NCI-H524 (cell line): ENCODE data around the gene KCTD13.
"Not testable (repeated sequence)": the region's sequence is repeated elsewhere in the genome, so short reads cannot be mapped to it uniquely, and the experiment has no call there.

Source experiments
- DNase-seq, 2 experiments: peaks; one replicate each; lab custom pipeline; 2025; lab: John Stamatoyannopoulos, UW

Gene KCTD13, protein sequence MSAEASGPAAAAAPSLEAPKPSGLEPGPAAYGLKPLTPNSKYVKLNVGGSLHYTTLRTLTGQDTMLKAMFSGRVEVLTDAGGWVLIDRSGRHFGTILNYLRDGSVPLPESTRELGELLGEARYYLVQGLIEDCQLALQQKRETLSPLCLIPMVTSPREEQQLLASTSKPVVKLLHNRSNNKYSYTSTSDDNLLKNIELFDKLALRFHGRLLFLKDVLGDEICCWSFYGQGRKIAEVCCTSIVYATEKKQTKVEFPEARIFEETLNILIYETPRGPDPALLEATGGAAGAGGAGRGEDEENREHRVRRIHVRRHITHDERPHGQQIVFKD

DNA sequence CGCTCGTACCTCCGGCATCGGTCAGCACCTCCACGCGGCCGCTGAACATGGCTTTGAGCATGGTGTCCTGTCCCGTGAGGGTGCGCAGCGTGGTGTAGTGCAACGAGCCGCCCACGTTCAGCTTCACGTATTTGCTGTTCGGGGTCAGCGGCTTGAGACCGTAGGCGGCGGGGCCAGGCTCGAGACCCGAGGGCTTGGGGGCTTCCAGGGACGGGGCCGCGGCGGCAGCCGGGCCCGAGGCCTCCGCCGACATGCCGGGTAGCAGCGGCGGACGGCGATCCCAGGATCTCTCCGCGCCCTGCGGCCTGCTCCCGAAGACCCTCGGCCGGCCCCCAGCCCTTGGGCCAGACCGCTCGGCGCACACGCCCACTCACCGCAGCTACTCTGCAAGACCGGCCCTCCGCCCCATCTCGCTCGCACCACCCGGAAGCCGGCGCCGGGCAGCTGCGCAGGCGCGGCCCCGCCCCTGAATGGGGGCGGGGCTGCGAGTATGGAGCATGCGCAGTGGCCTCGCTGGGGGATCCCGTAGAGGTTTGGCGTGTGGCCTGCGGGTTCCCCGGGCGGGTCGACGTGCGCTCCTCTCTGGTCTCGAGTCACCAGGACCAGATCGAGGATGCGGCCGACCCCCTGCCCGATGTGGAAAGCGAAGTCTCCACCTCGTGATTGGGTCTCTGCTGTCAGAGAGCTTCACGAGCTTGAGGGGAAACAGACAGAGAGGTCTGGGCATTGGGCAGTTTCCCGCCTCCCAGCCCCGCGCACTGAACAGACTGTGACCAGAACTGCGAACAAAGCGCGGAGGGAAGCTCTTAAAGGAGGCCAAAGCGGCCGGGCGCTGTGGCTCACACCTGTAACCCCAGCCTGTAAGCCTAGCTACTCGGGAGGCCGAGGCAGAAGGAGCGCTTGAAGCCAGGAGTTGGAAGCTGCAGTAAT lies at the start of gene KCTD13:
Gene KCTD13, minus strand, starts transcription at position 446 of the 930 bp plus-strand sequence. Its CDS starts 193 bp downstream, at position 253.
- peak; percentile 79 to 88 for DNase-seq

DNA sequence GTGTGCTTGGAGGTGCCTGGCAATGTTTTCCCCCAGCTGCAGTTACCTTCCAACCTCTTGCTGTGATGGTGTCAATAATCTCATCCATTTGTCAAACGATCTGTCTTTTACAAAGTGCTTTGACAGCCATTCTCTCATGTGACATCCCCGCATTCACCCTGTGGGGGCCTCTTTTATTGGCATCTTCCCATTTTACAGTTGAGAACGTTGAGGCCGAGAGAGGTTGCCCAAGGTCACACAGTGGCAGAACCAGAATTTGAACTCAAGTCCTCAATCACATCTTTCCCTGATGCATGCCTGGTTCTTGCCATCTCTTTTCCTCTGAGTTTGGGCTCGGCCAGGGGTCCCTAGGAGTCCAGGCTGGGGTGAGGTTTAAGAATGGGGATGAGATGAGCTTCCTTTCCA lies 49.1 kb upstream of the KCTD13 start:
- no peak for DNase-seq

DNA sequence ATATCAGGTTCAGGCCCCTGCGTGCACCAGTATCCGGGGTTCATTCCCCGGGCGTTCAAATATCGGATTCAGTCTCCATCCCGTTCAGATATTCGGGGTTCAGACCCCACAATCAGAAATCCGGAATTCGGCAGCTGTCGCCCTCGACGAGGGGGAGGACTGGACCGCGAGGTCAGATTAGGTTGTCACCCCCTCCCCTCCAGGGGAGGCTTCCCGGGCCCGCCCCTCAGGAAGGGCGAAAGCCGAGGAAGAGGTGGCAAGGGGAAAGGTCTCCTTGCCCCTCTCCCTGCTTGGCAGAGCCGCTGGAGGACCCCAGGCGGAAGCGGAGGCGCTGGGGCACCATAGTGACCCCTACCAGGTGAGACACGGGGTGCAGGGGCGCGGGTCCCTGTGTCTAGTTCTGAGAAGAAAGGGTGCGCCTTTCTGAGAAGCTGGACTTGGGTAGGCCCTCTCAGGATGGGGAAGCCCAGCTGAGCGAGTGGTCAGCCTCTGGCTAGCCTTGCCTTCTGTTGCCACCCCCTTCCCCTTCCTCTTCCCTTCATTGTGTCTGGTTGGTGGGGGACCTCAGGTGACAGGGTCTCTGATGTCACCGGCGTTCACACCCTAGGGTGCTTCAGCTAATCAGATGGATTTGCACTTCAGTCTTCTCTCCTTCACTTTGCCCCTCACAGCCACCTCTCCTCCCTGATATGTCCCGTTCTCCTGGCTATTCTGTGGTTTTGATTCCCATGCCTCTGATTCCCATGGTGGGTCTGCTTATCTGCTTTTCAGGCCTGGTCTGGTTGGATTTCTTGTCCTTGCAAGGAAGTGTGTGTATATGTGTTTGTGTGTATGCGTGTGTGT lies 48.5 kb upstream of the KCTD13 start:
- DNase-seq: peak in 1 of 2 experiments; percentile 34

DNA sequence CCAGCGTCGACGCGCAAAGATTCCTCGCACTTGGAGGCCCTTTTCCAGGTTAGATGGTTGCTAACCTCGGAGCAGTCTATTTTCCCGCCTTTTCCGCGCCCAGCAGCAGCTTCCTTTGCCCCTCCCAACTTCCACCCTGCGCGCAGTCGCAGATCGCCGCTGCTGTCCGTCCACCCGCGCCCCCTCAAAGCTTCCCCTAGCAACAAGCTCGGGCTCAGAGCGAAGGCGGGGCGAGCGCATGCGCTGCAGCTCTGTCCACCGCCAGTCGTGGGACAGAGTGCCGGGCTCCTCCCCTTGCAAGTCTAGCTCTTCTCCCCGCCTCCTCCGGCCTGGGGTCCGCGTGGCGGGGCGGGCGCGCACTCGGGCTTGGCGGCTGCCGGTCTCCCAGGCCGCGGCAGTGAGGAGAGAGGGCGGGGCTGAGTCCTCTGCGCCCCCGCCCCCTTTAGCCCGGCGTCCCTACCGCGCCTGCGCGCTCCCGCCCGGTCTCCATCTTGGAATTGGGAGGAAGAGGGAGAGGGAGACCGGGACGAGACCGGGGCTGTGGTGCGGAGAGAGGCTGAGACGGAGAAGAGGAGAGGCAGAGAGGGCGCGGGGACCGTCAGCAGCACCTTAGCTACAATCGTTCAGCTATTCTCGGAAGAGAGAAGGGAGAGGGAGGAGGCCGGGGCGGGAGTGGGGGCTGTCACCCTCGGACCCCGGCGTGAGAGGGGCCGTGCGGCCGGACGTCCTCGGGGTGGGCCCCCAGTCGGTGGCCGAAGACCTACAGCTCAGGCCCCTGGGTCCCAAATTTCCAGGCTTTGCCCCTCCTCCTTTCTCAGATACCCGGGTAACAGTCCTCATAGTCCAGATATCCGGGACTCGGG lies 47.6 kb upstream of the KCTD13 start, which contains the start of gene TAOK2:
Gene TAOK2, plus strand, starts transcription at position 485 of the 863 bp plus-strand sequence. CDS start 3,905 bp downstream, outside the sequence.
- peak; percentile 99 to 100 for DNase-seq

DNA sequence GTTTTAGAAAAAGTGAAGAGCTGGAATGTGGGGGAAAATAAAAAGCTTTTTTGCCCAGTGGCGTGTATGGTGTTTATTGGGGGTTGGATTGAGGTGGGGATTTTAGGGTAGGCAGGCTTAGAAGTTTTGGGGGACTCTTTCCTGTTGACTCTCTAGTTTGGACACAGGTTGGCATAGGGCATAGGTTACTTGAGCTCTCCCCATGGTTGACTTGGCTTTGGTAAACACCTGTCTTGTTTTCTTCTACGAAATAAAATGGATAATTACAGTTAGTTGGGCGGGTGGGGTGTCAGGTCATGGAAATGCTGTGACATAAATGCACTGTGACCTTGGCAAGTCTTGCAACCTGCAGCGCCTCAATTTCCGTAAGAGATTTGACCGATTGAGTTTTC lies 47.0 kb upstream of the KCTD13 start:
- DNase-seq: no peak

DNA sequence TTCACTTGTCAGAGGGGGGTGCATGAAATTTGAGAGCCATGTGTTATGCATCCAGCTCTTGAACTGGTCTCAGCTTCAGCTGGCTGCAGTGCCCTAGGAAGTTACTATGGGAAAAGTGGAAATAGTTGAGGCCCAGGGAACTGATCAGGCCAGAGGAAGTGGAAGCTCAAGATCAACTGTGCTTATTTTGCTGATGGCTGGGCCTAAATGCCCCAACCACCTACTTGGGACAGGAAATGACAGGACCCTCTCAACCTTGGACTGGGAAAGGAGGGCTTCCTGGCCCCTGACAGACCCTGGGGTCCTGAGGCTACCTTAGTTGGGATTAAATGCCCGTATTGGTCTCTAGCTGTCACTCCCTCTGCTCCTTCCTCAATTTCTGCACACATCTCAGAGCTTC lies 46.5 kb upstream of the KCTD13 start:
- no peak for DNase-seq

DNA sequence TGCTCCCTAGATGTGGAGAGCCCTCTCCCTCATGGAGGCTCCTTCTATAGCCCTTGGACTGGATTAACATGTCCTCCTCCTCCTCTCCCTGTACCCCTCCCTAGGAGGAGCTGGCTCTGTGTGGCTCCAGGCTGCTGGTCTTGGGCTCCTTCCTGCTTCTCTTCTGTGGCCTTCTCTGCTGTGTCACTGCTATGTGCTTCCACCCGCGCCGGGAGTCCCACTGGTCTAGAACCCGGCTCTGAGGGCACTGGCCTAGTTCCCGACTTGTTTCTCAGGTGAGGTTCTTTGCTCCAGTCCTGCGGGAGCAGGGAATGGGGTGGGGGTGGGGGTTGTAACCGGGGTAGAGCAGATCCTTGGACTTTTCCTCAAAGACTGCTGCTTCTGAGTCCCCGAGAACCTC lies 45.3 kb upstream of the KCTD13 start:
- no peak for DNase-seq

DNA sequence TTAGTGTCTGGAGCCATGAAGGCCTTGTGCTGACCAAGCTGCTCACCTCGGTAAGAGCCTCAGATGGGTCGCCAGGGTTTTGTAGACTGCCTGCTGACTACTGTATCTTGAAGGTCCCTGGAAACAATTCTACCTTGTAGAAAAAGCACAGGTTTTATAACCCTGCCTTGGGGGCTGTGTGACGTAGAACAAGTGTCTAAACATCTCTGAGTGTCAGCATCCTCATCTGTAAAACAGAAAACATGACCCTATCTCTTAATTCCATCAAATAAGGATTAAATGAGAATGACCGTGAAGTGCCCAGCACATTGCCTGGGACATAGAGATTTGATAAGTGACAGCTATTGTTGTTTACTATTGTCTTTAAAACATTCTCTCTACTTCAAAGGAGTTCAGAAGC lies 42.2 kb upstream of the KCTD13 start:
- no peak for DNase-seq

DNA sequence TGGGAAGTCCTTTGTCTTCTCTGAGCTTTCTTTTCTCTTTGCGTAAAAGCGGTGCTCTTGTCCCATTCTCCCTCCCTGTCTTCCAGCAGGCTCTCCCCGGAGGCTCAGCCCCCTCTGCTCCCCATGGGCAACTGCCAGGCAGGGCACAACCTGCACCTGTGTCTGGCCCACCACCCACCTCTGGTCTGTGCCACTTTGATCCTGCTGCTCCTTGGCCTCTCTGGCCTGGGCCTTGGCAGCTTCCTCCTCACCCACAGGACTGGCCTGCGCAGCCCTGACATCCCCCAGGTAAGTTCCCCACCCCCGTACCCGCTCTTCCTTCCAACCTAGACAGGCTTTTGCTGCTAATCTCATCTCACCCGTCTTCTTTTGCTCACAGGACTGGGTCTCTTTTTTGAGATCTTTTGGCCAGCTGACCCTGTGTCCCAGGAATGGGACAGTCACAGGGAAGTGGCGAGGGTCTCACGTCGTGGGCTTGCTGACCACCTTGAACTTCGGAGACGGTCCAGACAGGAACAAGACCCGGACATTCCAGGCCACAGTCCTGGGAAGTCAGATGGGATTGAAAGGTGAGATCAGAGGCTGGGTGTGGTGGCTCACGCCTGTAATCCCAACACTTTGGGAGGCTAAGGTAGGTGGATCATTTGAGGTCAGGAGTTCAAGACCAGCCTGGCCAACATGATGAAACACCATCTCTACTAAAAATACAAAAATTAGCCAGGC lies 37.2 kb upstream of the KCTD13 start:
- DNase-seq: no peak

DNA sequence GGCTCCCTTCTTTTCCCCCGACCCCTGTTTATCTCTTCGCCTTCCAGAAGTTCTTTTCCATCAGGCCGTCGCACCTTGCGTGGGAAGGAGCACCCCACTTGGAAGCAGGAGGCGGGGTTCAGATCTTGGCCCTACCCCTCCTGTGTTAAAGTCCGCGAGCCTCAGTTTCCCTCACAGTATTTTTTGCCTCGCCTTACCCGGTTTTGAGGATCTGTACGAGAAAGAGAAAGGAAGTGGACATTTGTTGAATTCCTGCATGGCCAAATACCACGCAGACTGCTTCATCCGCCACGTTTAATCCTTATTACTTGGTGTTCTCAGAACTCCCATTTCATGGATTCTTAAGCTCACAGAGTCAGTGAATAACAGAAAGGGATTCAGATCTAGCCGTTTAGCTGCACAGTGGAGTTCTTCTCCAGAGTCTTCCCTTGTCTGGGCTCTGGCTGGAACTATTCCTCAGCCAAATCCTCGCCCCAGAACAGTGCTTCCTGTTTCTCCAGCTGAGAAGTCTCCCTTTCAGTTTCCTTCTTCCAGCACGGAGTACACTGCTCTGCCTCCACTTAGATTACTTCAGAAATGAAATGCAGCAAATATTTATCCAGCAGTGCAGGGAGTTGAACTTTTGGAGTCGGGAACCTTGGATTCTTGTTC lies 36.4 kb upstream of the KCTD13 start:
- DNase-seq: no peak

DNA sequence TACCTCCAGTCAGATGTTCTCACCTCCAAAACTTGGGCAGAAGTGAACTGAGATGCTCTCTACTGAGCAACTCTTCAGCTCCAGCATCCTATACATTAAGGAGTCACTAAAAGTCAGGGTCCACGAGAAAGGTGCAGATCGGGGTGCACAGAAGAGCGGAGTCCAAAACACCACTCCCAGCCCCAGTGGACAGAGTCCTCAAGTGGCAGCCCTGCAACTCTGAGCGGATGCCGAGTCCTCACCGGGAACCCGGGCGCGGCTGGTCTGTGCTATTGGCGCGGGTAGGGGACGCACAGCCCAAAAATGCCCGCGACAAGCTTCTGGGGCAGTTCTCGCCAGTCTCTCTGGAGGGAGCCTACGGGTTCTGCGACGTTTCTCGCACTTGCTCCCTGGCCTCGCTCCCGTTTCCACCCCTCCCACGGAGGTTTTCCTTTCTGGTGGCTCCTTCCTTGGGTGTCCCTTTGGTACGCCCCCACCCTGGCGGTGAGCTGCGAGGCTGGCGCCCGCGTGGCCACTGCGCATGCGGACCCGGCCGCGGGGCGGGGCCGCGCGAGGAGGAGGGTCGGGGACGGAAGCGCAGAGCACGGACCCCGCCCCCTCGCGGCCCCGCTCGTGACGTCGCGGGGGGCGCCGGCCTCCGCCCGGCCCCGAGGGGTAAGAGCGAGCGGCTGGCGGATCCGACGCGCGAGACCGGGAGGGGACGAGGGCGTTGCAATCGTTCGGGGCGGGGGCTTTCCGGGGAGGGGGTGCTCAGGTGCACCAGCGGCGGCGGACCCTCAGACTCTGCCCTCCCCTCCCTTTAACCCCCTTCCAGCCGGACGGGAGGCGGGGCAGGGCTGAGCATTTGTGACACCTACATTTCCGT lies 35.7 kb upstream of the KCTD13 start, which contains the start of gene TMEM219:
Gene TMEM219, plus strand, starts transcription at position 601 of the 865 bp plus-strand sequence. CDS start 1,065 bp downstream, outside the sequence.
- peak; percentile 73 to 93 for DNase-seq

DNA sequence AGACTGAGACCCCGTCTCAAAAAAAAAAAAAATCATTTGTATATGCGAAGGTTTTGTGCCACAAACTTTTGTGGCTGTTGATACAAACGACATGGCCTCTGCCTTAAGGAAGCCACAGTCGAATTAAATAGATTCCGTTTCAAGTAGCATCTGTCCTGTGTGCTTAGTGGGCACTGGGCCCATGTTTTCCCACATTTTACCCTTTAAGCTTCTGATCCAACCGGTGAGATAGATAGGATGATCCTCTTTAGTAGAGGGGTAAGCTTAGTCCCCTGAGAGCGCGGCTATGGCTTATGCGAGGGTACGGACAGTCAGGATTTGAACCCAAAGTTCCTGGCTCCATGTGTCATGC lies 35.1 kb upstream of the KCTD13 start:
- peak; percentile 32 to 72 for DNase-seq

DNA sequence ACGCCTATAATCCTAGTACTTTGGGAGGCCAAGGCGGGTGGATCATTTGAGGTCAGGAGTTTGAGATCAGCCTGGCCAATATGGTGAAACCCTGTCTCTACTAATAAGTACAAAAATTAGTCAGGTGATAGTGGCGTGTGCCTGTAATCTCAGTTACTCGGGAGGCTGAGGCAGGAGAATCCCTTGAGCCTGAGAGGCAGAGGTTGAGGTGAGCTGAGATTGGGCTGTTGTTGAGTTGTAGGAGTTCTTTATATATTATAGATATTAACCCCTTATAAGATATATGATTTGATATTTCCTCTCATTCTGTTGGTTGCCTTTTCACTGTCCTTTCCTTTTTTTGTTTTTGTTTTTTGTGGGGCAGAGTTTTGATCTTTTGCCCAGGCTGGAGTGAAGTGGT lies 33.8 kb upstream of the KCTD13 start:
- DNase-seq: not testable (repeated sequence)

DNA sequence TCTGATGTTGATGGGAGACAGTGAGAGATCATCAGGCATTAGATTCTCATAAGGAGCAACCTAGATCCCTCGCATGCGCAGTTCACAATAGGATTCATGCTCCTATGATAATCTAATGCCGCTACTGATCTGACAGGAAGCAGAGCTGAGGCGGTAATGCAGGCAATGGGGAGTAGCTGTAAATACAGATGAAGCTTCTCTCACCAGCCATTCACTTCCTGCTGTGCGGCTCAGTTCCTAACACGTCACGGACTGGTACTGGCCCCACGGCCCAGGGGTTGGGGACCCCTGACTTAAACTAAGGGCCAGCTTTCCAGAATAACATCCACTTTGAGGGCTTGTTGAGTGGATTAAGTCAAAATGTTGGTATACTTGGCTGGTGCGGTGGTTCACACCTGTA lies 33.3 kb upstream of the KCTD13 start:
- DNase-seq: no peak

DNA sequence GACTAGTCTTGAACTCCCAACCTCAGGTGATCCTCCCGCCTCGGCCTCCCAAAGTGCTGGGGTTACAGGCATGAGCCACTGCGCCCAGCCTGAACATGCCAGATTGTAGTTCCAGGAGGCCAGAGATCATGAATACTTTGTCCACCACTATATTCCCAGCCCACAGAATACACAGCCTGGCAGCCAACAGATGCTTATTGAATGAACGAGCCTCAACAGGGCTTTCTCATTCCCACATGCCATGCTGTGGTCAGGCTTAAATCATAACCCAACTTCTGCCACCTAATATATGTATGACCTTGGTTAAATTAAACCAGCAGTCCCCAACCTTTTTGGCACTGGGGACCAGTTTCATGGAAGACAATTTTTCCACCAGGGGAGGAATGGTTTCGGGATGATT lies 32.7 kb upstream of the KCTD13 start:
- no peak for DNase-seq

DNA sequence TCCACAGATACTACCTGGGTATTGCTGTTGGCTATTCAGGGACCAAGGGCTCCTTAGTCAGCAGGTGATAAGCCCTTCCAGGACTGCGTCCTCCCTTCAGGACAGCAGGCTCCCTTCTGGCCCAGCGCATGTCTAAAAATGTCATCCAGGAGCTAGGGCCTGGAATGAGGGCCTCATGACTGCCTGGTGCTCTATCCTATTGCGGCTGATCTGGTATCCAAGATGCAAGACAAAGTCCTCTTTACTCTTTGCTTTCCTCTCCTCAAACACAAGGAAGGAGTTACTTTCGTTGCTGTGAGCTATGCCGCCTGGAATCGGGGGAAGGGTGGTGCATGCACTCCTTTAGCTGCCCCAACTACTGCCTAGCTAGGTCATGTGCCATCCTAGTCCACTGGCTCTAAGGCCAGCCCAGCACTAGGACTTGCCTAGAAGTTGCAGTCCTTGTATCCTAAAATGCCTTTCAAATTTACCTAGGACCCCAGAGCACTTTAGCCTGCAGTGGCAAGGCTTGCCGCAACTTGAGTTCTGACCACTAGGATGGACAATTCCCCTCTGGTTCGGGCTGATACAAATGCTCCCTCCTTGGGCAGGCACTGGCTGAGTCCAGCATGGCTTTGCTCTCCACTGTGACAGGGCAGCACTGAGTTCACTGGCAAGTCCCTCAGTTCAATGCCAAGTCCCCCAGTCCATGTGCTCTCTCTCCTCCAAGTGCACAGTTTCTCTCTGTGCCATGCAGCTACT lies 25.8 kb upstream of the KCTD13 start:
- no peak for DNase-seq

DNA sequence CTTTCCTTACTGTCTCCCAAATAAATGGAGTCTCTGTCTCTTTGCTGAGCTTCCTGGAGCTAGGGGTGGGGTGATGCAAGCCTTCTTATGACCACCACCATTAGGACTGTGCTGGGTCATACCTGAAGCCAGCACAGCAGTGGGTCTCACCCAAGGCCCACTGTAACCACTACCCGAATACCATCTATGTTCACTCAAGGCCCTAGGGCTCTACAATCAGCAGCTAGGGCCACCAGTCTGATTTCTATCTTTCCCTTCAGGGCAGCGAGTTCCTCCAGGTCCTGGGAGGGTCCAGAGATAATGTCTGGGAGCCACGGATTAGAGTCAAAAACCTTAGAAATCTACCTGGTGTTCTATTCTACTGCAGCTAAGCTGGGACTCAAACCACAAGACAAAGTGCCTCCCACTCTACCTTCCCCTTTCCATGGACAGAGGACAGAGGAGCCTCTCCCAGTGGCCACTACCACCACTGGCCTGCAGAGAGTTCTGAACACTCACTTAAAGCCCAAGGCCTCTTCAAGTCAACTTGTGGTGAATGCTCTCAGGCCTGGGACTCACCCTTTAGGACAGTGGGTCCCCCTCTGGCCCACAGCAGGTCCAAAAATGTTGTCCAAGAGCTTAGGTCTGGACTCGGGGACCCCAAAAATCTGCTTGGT lies 24.9 kb upstream of the KCTD13 start:
- no peak for DNase-seq

DNA sequence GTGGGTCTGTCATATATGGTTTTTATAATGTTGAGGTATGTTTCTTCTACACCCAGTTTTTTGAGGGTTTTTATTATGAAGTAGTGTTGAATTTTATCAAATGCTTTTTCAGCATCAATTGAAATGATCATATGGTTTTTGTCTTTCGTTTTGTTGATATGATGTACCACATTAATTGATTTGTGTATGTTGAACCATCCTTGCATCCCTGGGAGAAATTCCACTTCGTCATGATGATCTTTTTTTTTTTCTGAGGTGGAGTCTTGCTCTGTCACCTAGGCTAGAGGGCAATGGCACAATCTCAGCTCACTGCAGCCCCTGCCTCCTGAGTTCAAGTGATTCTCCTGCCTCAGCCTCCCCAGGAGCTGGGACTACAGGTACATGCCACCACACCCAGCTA lies 21.9 kb upstream of the KCTD13 start:
- no peak for DNase-seq
